GM23248 (cell line): ENCODE measurements around the gene LMO7. TPM values are rescaled to one million over a fixed set of nuclear protein-coding genes. Genes with fewer than 3 reads are reported as not detected.

Experiments used
- DNase-seq: peaks from one replicate; pipeline ENCODE4 v3.0.0-alpha.2; 2015
- H2AFZ ChIP-seq: fragments of 200-600 bp; sonication (generic); 2 replicates; pipeline ENCODE4 v1.6.1; 2016; ENCODE audit warnings: antibody characterized with exemption
- H3F3A ChIP-seq: fragments of 200-600 bp; sonication (generic); 2 replicates; pipeline ENCODE4 v1.6.1; 2016; ENCODE audit warnings: mild to moderate bottlenecking, antibody characterized with exemption, mixed run types; ENCODE audit not compliant: insufficient read depth
- H3K27ac ChIP-seq: fragments of 200-600 bp; sonication (generic); 2 replicates; pipeline ENCODE4 v1.5.1; 2016; ENCODE audit warnings: mild to moderate bottlenecking
- H3K27me3 ChIP-seq: fragments of 200-600 bp; sonication (generic); replicated peaks from 2 replicates; pipeline ENCODE4 v1.6.1; 2016; ENCODE audit warnings: mild to moderate bottlenecking; ENCODE audit not compliant: insufficient read depth
- H3K36me3 ChIP-seq: fragments of 200-600 bp; sonication (generic); 2 replicates; pipeline ENCODE4 v1.6.1; 2016; ENCODE audit warnings: low read depth, mild to moderate bottlenecking
- H3K4me1 ChIP-seq: fragments of 200-600 bp; sonication (generic); 2 replicates; pipeline ENCODE4 v1.6.1; 2016; ENCODE audit warnings: mild to moderate bottlenecking; ENCODE audit not compliant: insufficient read depth
- H3K4me2 ChIP-seq: fragments of 200-600 bp; sonication (generic); one replicate; pipeline ENCODE4 v1.6.1; 2016; ENCODE audit warnings: mild to moderate bottlenecking; ENCODE audit not compliant: unreplicated experiment
- H3K4me3 ChIP-seq: fragments of 200-600 bp; sonication (generic); 2 replicates; pipeline ENCODE4 v1.5.1; 2016; ENCODE audit warnings: mild to moderate bottlenecking
- H3K79me2 ChIP-seq: fragments of 200-600 bp; sonication (generic); 2 replicates; pipeline ENCODE4 v1.6.1; 2016; ENCODE audit warnings: mild to moderate bottlenecking; ENCODE audit not compliant: insufficient read depth
- H3K9ac ChIP-seq: fragments of 200-600 bp; sonication (generic); 2 replicates; pipeline ENCODE4 v1.6.1; 2016; ENCODE audit warnings: mild to moderate bottlenecking
- H3K9me2 ChIP-seq: fragments of 200-600 bp; sonication (generic); 2 replicates; pipeline ENCODE4 v1.6.1; 2016; ENCODE audit warnings: mixed run types, mild to moderate bottlenecking, moderate library complexity; ENCODE audit not compliant: insufficient read depth
- H3K9me3 ChIP-seq: fragments of 200-600 bp; sonication (generic); one replicate; pipeline ENCODE4 v1.6.1; 2017; ENCODE audit warnings: low read depth
- H4K20me1 ChIP-seq: fragments of 200-600 bp; sonication (generic); 2 replicates; pipeline ENCODE4 v1.6.0; 2016; ENCODE audit not compliant: insufficient read depth
- EZH2 ChIP-seq: fragments of 200-600 bp; sonication (generic); IDR thresholded peaks from 2 replicates; pipeline ENCODE4 v1.6.1; 2018; ENCODE audit warnings: antibody characterized with exemption, mild to moderate bottlenecking; ENCODE audit not compliant: insufficient read depth, poor library complexity, severe bottlenecking
- EZH2phosphoT487 ChIP-seq: fragments of 200-600 bp; sonication (generic); IDR thresholded peaks from 2 replicates; pipeline ENCODE4 v1.6.1; 2018; ENCODE audit warnings: antibody characterized with exemption, moderate library complexity, mild to moderate bottlenecking, low read depth; ENCODE audit not compliant: insufficient read depth
- WGBS, 2 experiments: methylation state at CpG; one replicate each; pipeline ENCODE4 v1.1.6; 2015 to 2017; ENCODE audit warnings: low lambda C conversion rate in 2 of 2, low coverage in 1 of 2; ENCODE audit errors: missing lambda C conversion rate in 2 of 2; 5-methylcytosine and 5-hydroxymethylcytosine counted together
- in situ Hi-C: fragments of 300-500 bp; cut with MboI; formaldehyde crosslinking; loops from 2 replicates; pipeline ENCODE4 v1.15.0; 2020
- polyA plus RNA-seq: library from polyadenylated mRNA; unstranded; fragments of >200 nt; fragmentation: Nextera tagmentation; extraction: Ambion mirVana; gene quantifications from 2 replicates; pipeline ENCODE4 v1.2.1, GENCODE V29; 2016
- total RNA-seq: library from RNA; depleted of rRNA; stranded (reverse); fragments of >200 nt; shearing (Covaris generic); gene quantifications from 2 replicates; pipeline ENCODE4 v1.2.3, GENCODE V29; 2014

The LMO7 gene
- total and polyA plus RNA-seq, 2 experiments from 2014 or later = 288 to 318 TPM

GRCh38 chr13:75870397-75870903 is 234.3 kb downstream of the LMO7 start:
- no peak for TF ChIP-seq EZH2phosphoT487
- no peak for TF ChIP-seq EZH2
- peak; percentile 45 for DNase-seq
- H3K36me3 ChIP-seq = no peaks in the 10 kb centered on the region
- H3K27me3 ChIP-seq = no peaks in the 10 kb centered on the region
- no peaks in the 10 kb centered on the region for H3K4me1 ChIP-seq
- H3K9ac ChIP-seq = no peak overlapping the region
- no peak overlapping the region for H3K4me3 ChIP-seq
- H3K9me3 ChIP-seq = no peaks in the 10 kb centered on the region
- no peak overlapping the region for H3K27ac ChIP-seq
- H3K4me2 ChIP-seq = no peak overlapping the region
- in situ Hi-C loops = loop anchor here (10.0 kb wide), 1 partner anchor 1034 kb away; no protein-coding TSS in a partner anchor
- no peaks in the 10 kb centered on the region for H3K79me2 ChIP-seq
- no peak overlapping the region; the same call in 1 of the 2 replicates for H2AFZ ChIP-seq
- H4K20me1 ChIP-seq = no peaks in the 10 kb centered on the region
- no peaks in the 10 kb centered on the region for H3K9me2 ChIP-seq
- WGBS, 2 experiments = 42 to 43% methylated on average over 14 of the region's 14 CpGs
- peaks cover 27% of the 10 kb centered on the region for H3F3A ChIP-seq

- Histone ChIP-seq H3K36me3 (no peaks in the 10 kb centered on the region), H3F3A (peaks cover 23% of the 10 kb centered on the region), H3K27me3 (no peaks in the 10 kb centered on the region), H3K4me1 (no peaks in the 10 kb centered on the region), H3K4me2 (no peak overlapping the region), H3K9me3 (no peaks in the 10 kb centered on the region), H3K4me3 (no peak overlapping the region), H3K9ac (no peak overlapping the region), H2AFZ (no peak overlapping the region), H3K27ac (no peak overlapping the region), H3K79me2 (no peaks in the 10 kb centered on the region), H4K20me1 (no peaks in the 10 kb centered on the region), H3K9me2 (no peaks in the 10 kb centered on the region)
- TF ChIP-seq EZH2 = no peak
- TF ChIP-seq EZH2phosphoT487 = no peak
- in situ Hi-C loops = loop anchor here (10.0 kb wide), 1 partner anchor 1034 kb away; no protein-coding TSS in a partner anchor
- DNase-seq = no peak
- 59 to 61% methylated on average over 6 of the region's 6 CpGs for WGBS, 2 experiments
These were observed 234.9 kb downstream of the LMO7 start for GRCh38 chr13:75871059-75871458.

GRCh38 chr13:75872980-75873379 is 236.8 kb downstream of the LMO7 start:
- Histone ChIP-seq H3K27ac (no peak overlapping the region), H3K36me3 (no peaks in the 10 kb centered on the region), H3F3A (peaks cover 16% of the 10 kb centered on the region), H3K79me2 (no peaks in the 10 kb centered on the region), H3K9me3 (no peaks in the 10 kb centered on the region), H3K4me2 (no peak overlapping the region), H2AFZ (no peak overlapping the region), H4K20me1 (no peaks in the 10 kb centered on the region), H3K4me3 (no peak overlapping the region), H3K27me3 (no peaks in the 10 kb centered on the region), H3K9me2 (no peaks in the 10 kb centered on the region), H3K4me1 (no peaks in the 10 kb centered on the region), H3K9ac (no peak overlapping the region)
- TF ChIP-seq EZH2 = no peak
- TF ChIP-seq EZH2phosphoT487 = no peak
- 92 to 95% methylated on average over 3 of the region's 3 CpGs for WGBS, 2 experiments
- in situ Hi-C loops = loop anchor here (10.0 kb wide), 1 partner anchor 1032 kb away; no protein-coding TSS in a partner anchor
- DNase-seq = no peak

- in situ Hi-C loops = loop anchor here (10.0 kb wide), 1 partner anchor 1031 kb away; no protein-coding TSS in a partner anchor
- no peak overlapping the region for H3K4me3 ChIP-seq
These were observed 237.4 kb downstream of the LMO7 start for GRCh38 chr13:75873494-75873893.

More at GRCh38 chr13:75873494-75873893, 237.4 kb downstream of the LMO7 start:
- no peak overlapping the region for H2AFZ ChIP-seq
- TF ChIP-seq EZH2 = no peak
- H3K9ac ChIP-seq = no peak overlapping the region
- no peak overlapping the region for H3K4me2 ChIP-seq
- no peak for DNase-seq
- H3K4me1 ChIP-seq = no peaks in the 10 kb centered on the region
- 93% methylated on average over 10 of the region's 10 CpGs for WGBS, 2 experiments
- no peaks in the 10 kb centered on the region for H3K9me2 ChIP-seq
- no peaks in the 10 kb centered on the region for H4K20me1 ChIP-seq
- no peaks in the 10 kb centered on the region for H3K36me3 ChIP-seq
- H3K27me3 ChIP-seq = no peaks in the 10 kb centered on the region
- no peaks in the 10 kb centered on the region for H3K9me3 ChIP-seq
- peaks cover 12% of the 10 kb centered on the region for H3F3A ChIP-seq
- H3K27ac ChIP-seq = no peak overlapping the region
- no peaks in the 10 kb centered on the region for H3K79me2 ChIP-seq
